UCSD-AML1 (cell line): ENCODE data around the gene MORC4.

Source experiments
- DNase-seq: peaks from one replicate; lab custom pipeline; 2025; ENCODE audit not compliant: unreplicated experiment; lab: John Stamatoyannopoulos, UW

MORC4 gene

GRCh38 chrX:106912864-106913263 lies 87.1 kb downstream of the MORC4 start:
- DNase-seq = no peak

GRCh38 chrX:106906361-106906760 lies 93.7 kb downstream of the MORC4 start:
- DNase-seq = no peak

- no peak for DNase-seq
These were observed 94.8 kb downstream of the MORC4 start for GRCh38 chrX:106905064-106905708.

GRCh38 chrX:106903856-106904528 lies 96.0 kb downstream of the MORC4 start:
- DNase-seq = no peak

GRCh38 chrX:106903291-106903824 lies 96.7 kb downstream of the MORC4 start, which contains the start of gene RIPPLY1:
Gene RIPPLY1, minus strand, starts transcription at chrX:106903341. Its CDS starts 54 bp downstream, at chrX:106903287.
- no peak for DNase-seq

- DNase-seq = no peak
These were observed 97.3 kb downstream of the MORC4 start for GRCh38 chrX:106902684-106903083.

GRCh38 chrX:106901781-106902219 lies 98.2 kb downstream of the MORC4 start:
- DNase-seq = no peak

- DNase-seq = no peak
These were observed 98.7 kb downstream of the MORC4 start for GRCh38 chrX:106901341-106901740.

GRCh38 chrX:106899841-106900240 lies 100.2 kb downstream of the MORC4 start:
- no peak for DNase-seq

- DNase-seq = no peak
These were observed 100.7 kb downstream of the MORC4 start for GRCh38 chrX:106899276-106899675.

- no peak for DNase-seq
These were observed 101.5 kb downstream of the MORC4 start for GRCh38 chrX:106898462-106898861.

- DNase-seq = no peak
These were observed 102.8 kb downstream of the MORC4 start for GRCh38 chrX:106897259-106897658.

GRCh38 chrX:106894978-106895452 lies 105.0 kb downstream of the MORC4 start:
- DNase-seq = no peak

GRCh38 chrX:106894392-106894909 lies 105.6 kb downstream of the MORC4 start:
- DNase-seq = peak; percentile 33

- no peak for DNase-seq
These were observed 108.1 kb downstream of the MORC4 start for GRCh38 chrX:106891762-106892460.
